GM19099 (cell line): ENCODE measurements around the gene ZNF680.

Source experiments
- POLR2A ChIP-seq: IDR thresholded peaks from 3 replicates; pipeline ENCODE4 v1.6.1; 2011; ENCODE audit warnings: low read depth; ENCODE audit not compliant: insufficient read length; ENCODE audit errors: extremely low read depth

The ZNF680 gene

DNA sequence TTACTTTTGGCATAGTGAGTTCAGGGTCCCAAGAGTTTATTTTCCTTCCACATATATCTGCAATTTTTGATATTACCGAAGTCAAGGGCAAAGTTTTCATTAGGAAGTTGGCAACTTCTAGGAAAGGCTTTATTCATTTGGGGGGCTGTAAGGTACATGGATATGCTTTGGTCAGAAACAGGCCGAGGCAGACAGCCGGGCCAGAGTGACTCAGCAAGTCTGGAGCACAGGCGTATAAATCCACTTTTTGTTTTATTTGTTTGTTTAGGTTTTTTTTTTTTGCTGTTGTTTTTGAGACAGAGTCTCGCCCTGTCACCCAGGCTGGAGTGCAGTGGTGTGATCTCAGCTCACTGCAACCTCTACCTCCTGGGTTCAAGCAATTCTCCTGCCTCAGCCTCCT, 3.7 kb downstream of the ZNF680 start:
- TF ChIP-seq POLR2A: no peak

DNA sequence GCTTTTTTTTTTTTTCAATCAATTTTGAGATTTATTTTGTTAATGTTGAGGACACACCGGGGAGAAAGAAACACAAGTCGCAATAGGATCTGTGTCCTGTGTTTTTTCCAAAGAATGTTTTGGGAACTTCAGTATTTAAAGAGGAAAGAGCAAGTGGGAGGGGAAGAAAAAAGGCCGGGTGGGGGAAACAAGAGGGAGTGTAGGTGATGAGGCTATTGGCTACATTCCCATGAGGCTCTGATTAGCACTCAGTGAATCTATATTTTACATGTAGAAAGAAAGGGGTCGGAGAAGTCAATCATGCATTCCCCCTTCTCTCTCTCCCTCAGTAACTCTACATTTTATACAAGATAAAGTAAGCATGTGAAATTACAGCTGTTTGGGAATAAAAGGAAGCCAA, 4.1 kb downstream of the ZNF680 start:
- no peak for TF ChIP-seq POLR2A

DNA sequence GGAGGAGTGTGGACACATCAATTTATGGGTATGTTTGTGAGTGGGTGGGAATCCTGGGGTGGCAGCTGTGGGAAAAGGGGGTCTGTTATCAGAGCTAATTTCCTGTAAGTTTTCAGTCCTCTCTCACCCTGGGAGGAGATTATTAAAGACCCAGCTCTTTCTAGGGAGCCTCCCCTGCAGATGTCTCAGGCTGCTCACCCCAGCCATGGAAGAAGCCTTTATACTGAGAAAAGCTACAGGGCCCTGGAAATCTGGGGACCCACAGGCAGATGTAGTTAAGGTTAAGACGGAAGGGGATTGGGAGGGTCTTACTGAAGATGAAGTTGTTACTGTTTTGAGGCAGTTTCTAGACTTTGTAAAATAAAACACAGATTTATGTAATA, 4.6 kb downstream of the ZNF680 start:
- no peak for TF ChIP-seq POLR2A

DNA sequence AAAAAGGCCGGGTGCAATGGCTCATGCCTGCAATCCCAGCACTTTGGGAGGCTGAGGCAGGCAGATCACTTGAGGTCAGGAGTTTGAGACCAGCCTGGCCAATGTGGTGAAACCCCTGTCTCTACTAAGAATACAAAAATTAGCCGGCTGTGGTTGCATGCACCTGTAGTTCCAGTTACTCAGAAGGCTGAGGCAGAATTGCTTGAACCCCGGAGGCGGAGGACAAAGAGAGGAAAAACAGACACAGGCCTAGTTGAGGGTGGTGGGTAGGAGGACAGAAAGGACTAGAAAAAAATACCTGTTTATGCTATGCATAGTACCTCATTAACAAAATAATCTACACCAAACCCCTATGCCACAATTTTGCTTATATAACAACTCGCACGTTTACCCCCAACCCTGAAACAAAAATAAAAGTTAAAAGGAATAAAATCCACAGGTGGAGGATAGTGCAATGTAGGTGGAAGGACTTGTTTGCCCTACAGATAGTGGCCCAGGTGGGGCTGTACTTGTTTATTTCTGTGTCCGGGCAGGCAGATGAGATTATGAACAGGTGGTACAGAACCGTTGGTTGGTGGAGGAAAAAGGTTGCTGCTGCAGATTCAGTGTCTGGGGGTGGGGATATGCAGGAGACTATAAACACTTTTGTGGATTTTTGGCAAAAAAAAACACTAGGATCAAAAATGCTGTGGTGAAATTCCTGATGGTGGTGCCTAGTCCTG, 5.1 kb downstream of the ZNF680 start:
- TF ChIP-seq POLR2A: no peak

DNA sequence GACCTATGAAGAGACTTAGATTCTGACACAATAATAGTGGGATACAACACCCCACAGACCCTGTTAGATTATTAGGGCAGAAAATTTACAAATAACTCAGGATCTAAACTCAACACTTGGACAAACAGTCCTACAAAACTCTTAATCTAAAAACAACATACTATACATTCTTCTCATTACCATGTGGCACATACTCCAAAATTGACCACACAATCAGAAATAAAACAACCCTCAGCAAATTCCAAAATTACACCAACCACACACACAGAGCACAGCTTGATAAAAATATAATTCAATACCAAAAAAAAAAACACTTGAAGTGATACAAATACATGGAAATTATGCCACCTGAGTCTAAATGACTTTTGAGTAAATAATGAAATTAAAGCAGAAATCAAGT, 7.8 kb downstream of the ZNF680 start:
- TF ChIP-seq POLR2A: no peak

DNA sequence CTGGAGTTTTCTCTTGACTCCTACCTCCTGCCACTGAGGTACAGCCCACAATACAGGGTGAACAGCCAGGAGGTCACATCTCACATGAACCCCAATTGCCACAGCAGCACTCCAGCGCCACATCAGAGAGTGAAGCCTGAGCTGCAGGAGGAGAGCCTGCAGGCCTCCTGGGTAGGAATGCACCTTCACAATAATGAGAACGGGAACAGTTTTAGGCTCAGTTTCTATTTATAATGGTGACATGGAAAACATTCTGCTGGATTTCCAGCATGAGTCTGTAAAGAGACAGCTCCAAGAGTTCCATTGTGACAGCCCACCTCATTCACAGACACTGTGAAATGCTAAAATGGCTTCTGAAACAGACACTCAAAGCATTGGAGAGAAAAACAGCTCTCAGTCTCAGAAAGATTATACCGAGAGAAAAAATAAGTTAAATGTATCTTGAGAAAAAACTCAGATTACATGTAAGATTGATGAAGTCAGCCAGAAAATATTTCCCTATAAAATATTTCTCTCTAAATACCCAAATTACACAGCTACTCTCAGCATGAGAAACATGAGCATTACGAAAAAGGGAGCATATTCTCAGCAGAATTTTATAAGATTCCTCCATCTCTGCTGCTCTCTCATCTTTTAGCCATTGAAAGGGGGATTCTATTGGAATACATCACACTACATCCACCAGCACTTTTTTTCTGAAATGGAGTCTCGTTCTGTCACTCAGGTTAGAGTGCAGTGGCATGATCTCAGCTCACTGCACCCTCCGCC, 11.3 kb downstream of the ZNF680 start:
- TF ChIP-seq POLR2A: no peak

DNA sequence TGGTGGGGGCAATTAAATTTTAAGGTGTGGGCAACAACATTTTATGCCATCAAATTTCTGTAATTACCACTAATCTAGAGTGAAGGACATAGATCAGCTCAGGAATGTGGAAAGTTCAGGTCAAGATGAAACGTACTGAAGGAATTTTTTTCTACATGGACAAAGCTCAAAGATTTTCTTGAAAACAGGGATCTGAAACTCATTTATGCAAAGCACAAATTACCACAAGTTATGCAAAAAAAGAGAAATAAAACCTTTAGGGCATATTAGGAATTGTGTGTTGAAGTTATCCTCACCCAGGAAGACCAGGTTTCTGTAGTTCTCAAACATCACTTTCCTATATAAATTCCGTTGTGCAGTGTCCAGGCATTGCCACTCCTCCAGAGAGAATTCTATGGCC, 18.9 kb downstream of the ZNF680 start:
- no peak for TF ChIP-seq POLR2A

DNA sequence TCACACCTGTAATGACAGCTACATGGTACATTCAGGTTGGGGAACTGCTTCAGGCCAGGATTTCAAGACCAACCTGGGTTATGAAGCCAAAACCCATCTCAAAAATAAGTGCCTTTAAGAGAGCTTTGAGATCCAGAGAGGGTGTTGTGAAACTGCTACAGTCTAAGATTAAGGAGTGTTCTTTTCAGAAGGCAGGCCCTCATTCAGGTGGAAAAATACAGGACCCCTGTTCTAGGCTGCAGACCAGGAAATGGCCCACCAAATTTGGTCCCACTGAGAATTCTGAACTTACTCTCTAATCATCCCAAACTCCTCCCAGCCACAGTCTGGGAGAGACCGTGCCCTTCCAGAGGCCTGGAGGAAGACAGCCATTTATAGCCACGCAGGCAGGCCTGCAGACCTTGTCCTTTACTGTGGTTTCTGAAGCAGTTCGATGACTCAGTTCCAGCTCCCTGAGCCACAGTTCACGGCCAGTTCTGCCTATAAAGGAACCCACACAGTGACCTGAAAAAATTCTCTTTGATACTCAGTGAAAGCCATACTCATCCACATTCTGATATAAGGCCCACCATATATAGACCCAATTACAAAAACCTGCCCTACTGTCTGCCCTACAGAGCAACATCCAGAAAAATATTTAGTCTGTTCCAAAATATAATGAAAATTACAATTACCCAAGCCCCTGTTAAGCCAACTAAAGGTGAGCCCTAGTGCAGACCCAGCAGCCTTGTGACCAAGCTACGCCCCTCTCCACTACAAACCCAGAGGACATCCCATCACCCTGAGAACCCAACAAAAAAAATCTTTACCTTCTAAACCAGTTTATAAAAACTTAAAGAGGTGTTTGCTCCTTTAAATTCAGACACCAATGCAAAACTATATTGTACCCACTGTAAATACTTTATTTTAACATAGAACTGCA, 21.2 kb downstream of the ZNF680 start:
- no peak for TF ChIP-seq POLR2A

DNA sequence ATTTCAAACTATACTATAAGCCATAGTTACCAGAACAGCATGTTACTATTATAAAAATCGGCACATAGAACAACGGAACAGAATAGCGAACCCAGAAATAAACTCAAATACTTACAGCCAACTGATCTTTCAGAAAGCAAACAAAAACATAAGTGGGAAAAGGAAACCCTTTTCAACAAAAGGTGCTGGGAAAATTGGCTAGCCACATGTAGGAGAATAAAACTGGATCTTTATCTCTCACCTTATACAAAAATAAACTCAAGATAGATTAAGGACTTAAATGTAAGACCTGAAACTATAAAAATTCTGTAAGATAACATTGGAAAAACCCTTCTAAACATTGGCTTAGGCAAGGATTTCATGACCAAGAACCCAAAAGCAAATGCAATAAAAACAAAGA, 29.1 kb downstream of the ZNF680 start:
- no peak for TF ChIP-seq POLR2A

DNA sequence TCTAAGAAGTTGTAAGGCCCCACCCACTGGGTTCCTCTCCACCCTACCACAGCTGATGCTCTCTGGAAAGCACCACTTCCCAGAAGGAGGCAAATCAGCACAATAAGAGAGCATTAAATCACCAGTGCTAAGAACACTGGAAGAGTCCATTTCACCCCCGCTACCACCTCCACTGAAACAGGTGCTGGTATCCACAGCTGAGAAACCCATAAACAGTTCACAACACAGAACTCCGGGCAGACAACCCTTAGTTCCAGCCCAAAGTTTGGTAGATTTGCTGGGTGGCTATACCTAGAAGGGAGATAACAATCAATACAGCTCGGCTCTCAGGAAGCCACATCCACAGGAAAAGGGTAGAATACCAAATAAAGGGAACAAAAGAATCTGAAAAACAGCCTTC, 34.1 kb downstream of the ZNF680 start:
- TF ChIP-seq POLR2A: no peak

DNA sequence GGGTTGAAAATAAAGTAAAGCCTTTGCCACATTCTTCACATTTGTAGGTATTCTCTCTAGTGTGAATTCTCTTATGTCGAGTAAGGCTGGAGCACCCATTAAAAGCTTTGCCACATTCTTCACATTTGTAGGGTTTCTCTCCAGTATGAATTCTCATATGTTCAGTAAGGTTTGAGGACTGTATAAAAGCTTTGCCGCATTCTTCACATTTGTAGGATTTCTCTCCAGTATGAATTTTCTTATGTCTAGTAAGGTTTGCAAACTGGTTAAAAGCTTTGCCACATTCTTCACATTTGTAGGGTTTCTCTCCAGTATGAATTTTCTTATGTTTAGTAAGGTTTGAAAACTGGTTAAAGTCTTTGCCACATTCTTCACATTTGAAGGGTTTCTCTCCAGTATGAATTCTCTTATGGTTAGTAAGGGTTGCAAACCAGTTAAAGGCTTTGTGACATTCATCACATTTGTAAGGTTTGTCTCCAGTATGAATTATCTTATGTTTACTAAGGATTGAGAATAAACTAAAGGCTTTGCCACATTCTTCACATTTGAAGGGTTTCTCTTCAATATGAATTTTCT, 41.4 kb downstream of the ZNF680 start:
- TF ChIP-seq POLR2A: no peak

DNA sequence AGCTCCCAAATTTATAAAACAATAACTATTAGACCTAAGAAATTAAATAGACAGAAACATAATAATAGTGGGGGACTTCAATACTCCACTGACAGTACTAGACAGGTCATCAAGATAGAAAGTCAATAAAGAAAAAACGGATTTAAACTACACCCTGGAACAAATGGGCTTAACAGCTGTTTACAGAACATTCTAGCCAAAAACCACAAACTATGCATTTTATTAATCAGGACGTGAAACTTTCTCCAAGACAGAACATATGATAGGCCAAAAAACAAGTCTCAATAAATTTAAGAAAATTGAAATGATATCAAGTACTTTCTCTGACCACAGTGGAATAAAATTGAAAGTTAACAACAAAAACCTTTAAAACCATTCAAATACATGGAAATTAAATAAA, 46.4 kb downstream of the ZNF680 start:
- TF ChIP-seq POLR2A: no peak

DNA sequence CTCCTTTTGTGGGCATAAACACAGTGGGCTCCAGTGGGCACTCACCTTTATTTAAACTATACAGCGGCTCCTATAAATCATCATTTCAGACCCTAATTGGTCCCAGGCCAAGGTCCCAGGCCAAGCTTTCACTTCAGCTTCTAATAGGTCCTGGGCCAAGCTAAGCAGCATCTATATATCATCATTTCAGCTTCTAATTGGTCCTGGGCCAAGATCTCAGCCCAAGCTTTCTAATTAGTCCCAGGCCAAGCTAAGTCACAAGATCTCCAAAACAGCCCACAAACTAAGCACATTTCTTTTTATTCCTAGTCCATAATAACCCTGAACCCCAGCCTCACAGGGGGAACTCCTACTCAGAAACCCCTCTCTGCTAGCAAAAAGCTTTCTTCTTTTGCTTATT, 47.1 kb downstream of the ZNF680 start:
- no peak for TF ChIP-seq POLR2A

DNA sequence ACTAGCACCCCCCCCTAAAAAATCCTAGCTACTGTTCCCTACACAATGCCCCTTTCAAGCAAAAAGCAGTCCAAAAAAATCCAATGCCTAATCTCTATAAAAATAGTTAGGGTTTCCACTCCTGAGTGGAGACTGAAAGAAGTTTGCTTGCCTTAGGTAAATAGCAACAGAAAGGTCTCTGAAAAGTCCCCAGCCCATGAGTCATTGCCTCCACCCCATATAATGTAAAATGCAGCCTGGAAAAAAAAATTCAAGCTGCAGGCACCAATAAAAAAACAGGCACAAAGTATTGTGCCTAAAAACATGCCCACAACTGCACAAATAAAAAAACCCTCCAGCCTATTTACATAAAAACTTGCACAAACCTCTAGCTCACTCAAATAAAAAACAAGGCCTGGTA, 47.5 kb downstream of the ZNF680 start:
- no peak for TF ChIP-seq POLR2A

DNA sequence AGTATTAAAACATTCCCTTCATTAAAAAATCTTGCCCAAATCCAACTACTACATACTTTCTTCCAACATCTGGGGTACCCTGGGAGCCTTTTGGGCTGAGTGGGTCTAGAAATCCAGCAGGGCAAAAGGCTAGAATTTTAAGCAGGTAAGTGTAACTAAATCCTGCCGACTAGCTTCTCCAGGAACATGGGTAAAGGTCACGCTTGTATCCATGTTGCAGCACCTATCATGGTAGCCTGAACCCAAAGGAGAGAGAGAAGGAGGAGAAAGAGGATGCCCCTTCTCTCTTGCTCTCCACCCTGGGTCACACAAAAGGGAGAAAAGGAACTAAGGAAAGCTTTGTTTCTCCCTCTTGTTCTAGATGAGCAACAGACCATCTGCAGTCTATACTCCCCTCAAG, 53.3 kb downstream of the ZNF680 start:
- TF ChIP-seq POLR2A: no peak
